K562 (cell line): Measurements from ENCODE around the gene ZFPM1. TPM values are rescaled to one million over a fixed set of nuclear protein-coding genes. Genes with fewer than 3 reads are reported as not detected.

Experiments used
- ATAC-seq: fragments of 200-7000 bp; cut with Tn5 transposase; 3 replicates; pipeline ENCODE4 v1.9.1; 2020; ENCODE audit warnings: moderate library complexity
- BruUV-seq: library from RNA; stranded (reverse); fragments of 400-500 nt; replicated peaks from 2 replicates; lab custom pipeline; 2021; lab: Mats Ljungman, UMichigan
- CTCF ChIA-PET: fragments of 300-600 bp; formaldehyde crosslinking; extraction: SDS; loops from one replicate; lab custom pipeline; 2021; ENCODE audit warnings: low intra/inter-chr PET ratio; lab: Yijun Ruan, JAX
- POLR2A ChIA-PET: fragments of 300-600, 350-650 bp; sonication (Branson Sonifier 250); formaldehyde crosslinking; extraction: SDS; loops from one replicate; lab custom pipeline; 2021; ENCODE audit warnings: antibody characterized with exemption, inconsistent platforms; lab: Yijun Ruan, JAX
- DNase-seq, 4 experiments: peaks; one replicate each; pipeline versions ENCODE4 v3.0.0 to v3.0.0-alpha.2; 2011 to 2018; ENCODE audit warnings: low spot score in 3 of 4, mixed read lengths in 3 of 4; ENCODE audit errors: extremely low read depth in 1 of 4
- FAIRE-seq: peaks from 2 replicates; lab custom pipeline; 2011; peaks lifted over from hg19 to GRCh38; lab: Jason Lieb, UNC
- H2AFZ ChIP-seq: 2 replicates; pipeline ENCODE4 v1.6.0; 2011; ENCODE audit warnings: low read depth, low read length, control low read depth, inconsistent platforms
- H3K27ac ChIP-seq: fragments of 200-600 bp; 3 replicates; pipeline ENCODE4 v1.8.0; 2011; ENCODE audit warnings: low read depth, mild to moderate bottlenecking, control low read depth, inconsistent platforms, low read length, moderate library complexity, mixed read lengths; ENCODE audit errors: extremely low read depth
- H3K27me3 ChIP-seq, 2 experiments: fragments of 300-600 bp in 1 of 2; 2 replicates in 1 of 2; 3 replicates in 1 of 2; pipeline versions ENCODE4 v1.6.0 to v1.8.0; 2011; ENCODE audit warnings: inconsistent platforms in 2 of 2, low read length in 2 of 2, mild to moderate bottlenecking in 1 of 2, mixed read lengths in 1 of 2, moderate library complexity in 1 of 2; ENCODE audit not compliant: control insufficient read depth in 2 of 2, insufficient read depth in 2 of 2
- H3K36me3 ChIP-seq: fragments of 300-600 bp; 3 replicates; pipeline ENCODE4 v1.8.0; 2011; ENCODE audit warnings: mild to moderate bottlenecking, low read length, inconsistent platforms; ENCODE audit not compliant: control insufficient read depth, insufficient read depth
- H3K4me1 ChIP-seq, 2 experiments: fragments of 200-600 bp in 1 of 2; replicated peaks in 1 of 2; 2 replicates in 1 of 2; 3 replicates in 1 of 2; pipeline versions ENCODE4 v1.5.1 to v1.8.0; 2011; ENCODE audit warnings: inconsistent platforms in 2 of 2, low read length in 2 of 2, mild to moderate bottlenecking in 1 of 2, mixed read lengths in 1 of 2, moderate library complexity in 1 of 2; ENCODE audit not compliant: control insufficient read depth in 2 of 2, insufficient read depth in 2 of 2
- H3K4me2 ChIP-seq: 2 replicates; pipeline ENCODE4 v1.6.1; 2011; ENCODE audit warnings: low read length, control low read depth, inconsistent platforms, mixed read lengths; ENCODE audit not compliant: insufficient read depth
- H3K4me3 ChIP-seq: fragments of 200-600 bp; sonication (generic), shearing (Covaris generic); 2 replicates; pipeline ENCODE4 v1.5.1; 2016; ENCODE audit warnings: control low read depth, inconsistent platforms
- H3K79me2 ChIP-seq: fragments of 200-600 bp; 3 replicates; pipeline ENCODE4 v1.8.0; 2011; ENCODE audit warnings: low read length, inconsistent platforms; ENCODE audit not compliant: control insufficient read depth, insufficient read depth
- H3K9ac ChIP-seq, 2 experiments: 2 replicates each; pipeline versions ENCODE4 v1.6.0 to v1.6.1; 2011; ENCODE audit warnings: low read depth in 2 of 2, low read length in 2 of 2, control low read depth in 1 of 2, inconsistent platforms in 1 of 2, mild to moderate bottlenecking in 1 of 2, mixed read lengths in 1 of 2; ENCODE audit not compliant: insufficient read depth in 1 of 2
- H3K9me1 ChIP-seq: one replicate; pipeline ENCODE4 v1.6.0; 2011; ENCODE audit warnings: inconsistent platforms, mild to moderate bottlenecking, low read length, moderate library complexity; ENCODE audit not compliant: control insufficient read depth, insufficient read depth
- H3K9me3 ChIP-seq: replicated peaks from 2 replicates; pipeline ENCODE4 v1.5.1; 2011; ENCODE audit warnings: low read depth, low read length, inconsistent platforms; ENCODE audit not compliant: control insufficient read depth, insufficient read depth
- H4K20me1 ChIP-seq: replicated peaks from 2 replicates; pipeline ENCODE4 v1.6.1; 2011; ENCODE audit warnings: low read length, inconsistent platforms, mixed read lengths; ENCODE audit not compliant: control insufficient read depth, insufficient read depth
- HOXB6 ChIP-seq: fragments of 250-450 bp; sonication (Bioruptor Pico); IDR thresholded peaks from 2 replicates; pipeline ENCODE4 v1.5.1; 2022; ENCODE audit warnings: mild to moderate bottlenecking, borderline replicate concordance
- NR2C1 ChIP-seq, 2 experiments: fragments of 450-650 bp; IDR thresholded peaks; 2 replicates each; pipeline ENCODE4 v1.6.1; 2017; ENCODE audit warnings: mild to moderate bottlenecking in 2 of 2, antibody characterized with exemption in 1 of 2, inconsistent platforms in 1 of 2, missing compliant biosample characterization in 1 of 2, missing genetic modification characterization in 1 of 2
- PHB ChIP-seq: fragments of 250-450 bp; sonication (Bioruptor Pico); IDR thresholded peaks from 2 replicates; pipeline ENCODE4 v1.5.0; 2021
- POLR2G ChIP-seq: fragments of 200-400 bp; formaldehyde crosslinking; IDR thresholded peaks from 2 replicates; pipeline ENCODE4 v1.6.1; 2017; ENCODE audit warnings: low read depth, mild to moderate bottlenecking, antibody characterized with exemption, low read length, moderate library complexity
- TCF7L2 ChIP-seq: fragments of 150-350 bp; IDR thresholded peaks from 2 replicates; pipeline ENCODE4 v1.6.1; 2016; ENCODE audit warnings: low read depth, mild to moderate bottlenecking, low read length, moderate library complexity
- THRA ChIP-seq: fragments of 450-650 bp; IDR thresholded peaks from 2 replicates; pipeline ENCODE4 v1.6.1; 2017; ENCODE audit warnings: mild to moderate bottlenecking, moderate library complexity
- ZBTB1 ChIP-seq: sonication (generic); formaldehyde crosslinking; IDR thresholded peaks from 2 replicates; pipeline ENCODE4 v1.8.1; 2023; ENCODE audit warnings: missing genetic modification reagents, low read depth, mild to moderate bottlenecking, borderline replicate concordance
- ZBTB5 ChIP-seq: fragments of 450-650 bp; IDR thresholded peaks from 2 replicates; pipeline ENCODE4 v1.6.1; 2017; ENCODE audit warnings: antibody characterized with exemption
- ZC3H8 ChIP-seq: fragments of 450-650 bp; IDR thresholded peaks from 2 replicates; pipeline ENCODE4 v1.6.1; 2017
- ZNF583 ChIP-seq: fragments of 250-450 bp; sonication (Bioruptor Pico); IDR thresholded peaks from 2 replicates; pipeline ENCODE4 v1.4.0; 2020
- WGBS: fragments of 100-300 bp; shearing (Covaris generic); methylation state at CpG from one replicate; pipeline ENCODE4 v1.1.6; 2016; ENCODE audit warnings: low coverage, mixed read lengths; ENCODE audit not compliant: insufficient coverage; ENCODE audit errors: missing lambda C conversion rate; 5-methylcytosine and 5-hydroxymethylcytosine counted together
- in situ Hi-C: fragments of 300-500 bp; cut with MboI; formaldehyde crosslinking; loops from 4 replicates; pipeline ENCODE4 v1.15.0; 2018; ENCODE audit warnings: inconsistent platforms, mixed read lengths
- intact Hi-C: fragments of 100-400 bp; cut with micrococcal nuclease; formaldehyde crosslinking; loops from 2 replicates; pipeline ENCODE4 v1.14.2; 2022
- polyA plus RNA-seq, 8 experiments: library from polyadenylated mRNA; depleted of rRNA in 4 of 8; stranded (reverse) in 5 of 8; unstranded in 3 of 8; fragments of >200 nt; fragmentation: Nextera tagmentation in 2 of 8; fragmentation: Illumina TruSeq in 1 of 8; extraction: Ambion mirVana in 2 of 8; extraction: Trizol in 1 of 8; gene quantifications; 2 replicates each; pipeline versions ENCODE4 v1.2.1 to v1.2.3, GENCODE V29; 2011 to 2014; ENCODE audit warnings: inconsistent platforms in 1 of 8, missing spikeins in 1 of 8
- total RNA-seq, 7 experiments: library from RNA; depleted of rRNA in 6 of 7; stranded (reverse); fragments of >200 nt in 6 of 7; fragmentation: Illumina TruSeq in 2 of 7; extraction: Trizol in 2 of 7; gene quantifications; 2 replicates each; pipeline versions ENCODE4 v1.2.1 to v1.2.3, GENCODE V29; 2011 to 2021; ENCODE audit warnings: low replicate concordance in 1 of 7
- TF ChIP-seq, protein P1 (sequence below): fragments of 450-650 bp; formaldehyde crosslinking; IDR thresholded peaks from 2 replicates; pipeline ENCODE4 v1.4.0; 2020; ENCODE audit warnings: mild to moderate bottlenecking, moderate library complexity
- TF ChIP-seq, protein P2 (sequence below): fragments of 450-650 bp; formaldehyde crosslinking; IDR thresholded peaks from 2 replicates; pipeline ENCODE4 v1.4.0; 2022; ENCODE audit warnings: missing genetic modification characterization
- TF ChIP-seq, protein P3 (sequence below): fragments of 250-450 bp; sonication (Bioruptor Pico); IDR thresholded peaks from 2 replicates; pipeline ENCODE4 v1.5.0; 2020; ENCODE audit warnings: mild to moderate bottlenecking

ZFPM1 gene
- total and polyA plus RNA-seq, 9 of the 15 experiments (the other 6 are each of a cell fraction or from before 2014, with no cell fraction given): 0.03 to 35.9 (median 1.4) TPM

GRCh38 chr16:88407042-88407420 lies 46.0 kb upstream of the ZFPM1 start:
- no peak for FAIRE-seq
- peaks cover 12% of the 10 kb centered on the region; the same call in 1 of the 2 replicates for H4K20me1 ChIP-seq
- WGBS: 43% methylated on average over 20 of the region's 20 CpGs
- no peaks in the 10 kb centered on the region for H3K9me1 ChIP-seq
- no peak overlapping the region for H3K9ac ChIP-seq
- ATAC-seq: no peak
- DNase-seq: no peak
- no peaks in the 10 kb centered on the region for H3K36me3 ChIP-seq
- intact Hi-C loops: loop anchor here (10.0 kb wide), 1 partner anchor 122 kb away; no protein-coding TSS in a partner anchor
- no peak overlapping the region for H2AFZ ChIP-seq
- H3K4me1 ChIP-seq: peaks cover 0 to 61% of the 10 kb centered on the region in 2 experiments; a peak in 3 of 5 replicates
- H3K4me2 ChIP-seq: no peak overlapping the region
- POLR2A ChIA-PET: interaction anchor here (0.6 to 0.9 kb wide), 4 partner anchors 9 to 91 kb away, joined by 3 read pairs; no protein-coding TSS in a partner anchor
- CTCF ChIA-PET: no interaction called here
- in situ Hi-C loops: no loop called here
- no peaks in the 10 kb centered on the region for H3K79me2 ChIP-seq
- H3K27ac ChIP-seq: no peak overlapping the region
- no peak overlapping the region for H3K4me3 ChIP-seq
- peaks cover 10 to 47% of the 10 kb centered on the region in 2 experiments for H3K27me3 ChIP-seq
- BruUV-seq: no TSS peak
- no peaks in the 10 kb centered on the region for H3K9me3 ChIP-seq
- TF ChIP-seq ZC3H8 (no peak), TCF7L2 (no peak), NR2C1 (IDR thresholded peaks at IDR 0.05) (no peak), NR2C1 (tag; IDR thresholded peaks at IDR 0.05) (no peak), ZNF583 (CRISPR knock-in tag) (no peak), PHB (no peak), ZBTB1 (no peak), HOXB6 (CRISPR knock-in tag) (no peak), ZBTB5 (no peak), POLR2G (no peak), THRA (no peak)
- TF ChIP-seq, protein P1, sequence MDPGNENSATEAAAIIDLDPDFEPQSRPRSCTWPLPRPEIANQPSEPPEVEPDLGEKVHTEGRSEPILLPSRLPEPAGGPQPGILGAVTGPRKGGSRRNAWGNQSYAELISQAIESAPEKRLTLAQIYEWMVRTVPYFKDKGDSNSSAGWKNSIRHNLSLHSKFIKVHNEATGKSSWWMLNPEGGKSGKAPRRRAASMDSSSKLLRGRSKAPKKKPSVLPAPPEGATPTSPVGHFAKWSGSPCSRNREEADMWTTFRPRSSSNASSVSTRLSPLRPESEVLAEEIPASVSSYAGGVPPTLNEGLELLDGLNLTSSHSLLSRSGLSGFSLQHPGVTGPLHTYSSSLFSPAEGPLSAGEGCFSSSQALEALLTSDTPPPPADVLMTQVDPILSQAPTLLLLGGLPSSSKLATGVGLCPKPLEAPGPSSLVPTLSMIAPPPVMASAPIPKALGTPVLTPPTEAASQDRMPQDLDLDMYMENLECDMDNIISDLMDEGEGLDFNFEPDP (CRISPR knock-in tag): no peak
- TF ChIP-seq, protein P2, sequence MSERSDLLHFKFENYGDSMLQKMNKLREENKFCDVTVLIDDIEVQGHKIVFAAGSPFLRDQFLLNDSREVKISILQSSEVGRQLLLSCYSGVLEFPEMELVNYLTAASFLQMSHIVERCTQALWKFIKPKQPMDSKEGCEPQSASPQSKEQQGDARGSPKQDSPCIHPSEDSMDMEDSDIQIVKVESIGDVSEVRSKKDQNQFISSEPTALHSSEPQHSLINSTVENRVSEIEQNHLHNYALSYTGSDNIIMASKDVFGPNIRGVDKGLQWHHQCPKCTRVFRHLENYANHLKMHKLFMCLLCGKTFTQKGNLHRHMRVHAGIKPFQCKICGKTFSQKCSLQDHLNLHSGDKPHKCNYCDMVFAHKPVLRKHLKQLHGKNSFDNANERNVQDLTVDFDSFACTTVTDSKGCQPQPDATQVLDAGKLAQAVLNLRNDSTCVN: no peak
- TF ChIP-seq, protein P3, sequence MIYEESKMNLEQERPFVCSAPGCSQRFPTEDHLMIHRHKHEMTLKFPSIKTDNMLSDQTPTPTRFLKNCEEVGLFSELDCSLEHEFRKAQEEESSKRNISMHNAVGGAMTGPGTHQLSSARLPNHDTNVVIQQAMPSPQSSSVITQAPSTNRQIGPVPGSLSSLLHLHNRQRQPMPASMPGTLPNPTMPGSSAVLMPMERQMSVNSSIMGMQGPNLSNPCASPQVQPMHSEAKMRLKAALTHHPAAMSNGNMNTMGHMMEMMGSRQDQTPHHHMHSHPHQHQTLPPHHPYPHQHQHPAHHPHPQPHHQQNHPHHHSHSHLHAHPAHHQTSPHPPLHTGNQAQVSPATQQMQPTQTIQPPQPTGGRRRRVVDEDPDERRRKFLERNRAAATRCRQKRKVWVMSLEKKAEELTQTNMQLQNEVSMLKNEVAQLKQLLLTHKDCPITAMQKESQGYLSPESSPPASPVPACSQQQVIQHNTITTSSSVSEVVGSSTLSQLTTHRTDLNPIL (CRISPR knock-in tag): no peak
